ENCODE results near the gene FCGBP. TPM values are rescaled to one million over a fixed set of nuclear protein-coding genes. Genes with fewer than 3 reads are reported as not detected.

FCGBP gene
- total RNA-seq, 4 donors from 2014 or later, result 17.4 to 122 (median 72.1) TPM

DNA sequence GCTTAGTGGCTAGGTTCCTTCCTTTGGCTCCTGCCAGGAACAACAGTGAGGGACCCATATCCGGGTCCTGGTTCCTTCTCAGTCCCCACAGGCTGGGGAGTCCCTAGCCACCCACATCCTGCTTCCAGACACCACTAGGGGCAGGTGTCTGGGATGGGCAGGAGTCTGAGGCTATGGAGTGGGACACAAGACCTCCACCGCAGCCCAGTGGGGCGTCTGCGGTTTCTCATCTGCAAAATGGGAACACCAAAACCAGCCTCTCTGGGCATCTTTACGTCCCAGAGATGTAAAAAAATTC lies 879 bp upstream of the FCGBP start:
- Histone ChIP-seq H3K4me3 (no peak overlapping the region), H3K9me3 (peaks cover 0 to 10% (median 2%) of the 10 kb centered on the region in 4 donors), H3K27me3 (no peaks in the 10 kb centered on the region), H3K36me3 (no peaks in the 10 kb centered on the region), H3K27ac (no peak overlapping the region), H3K4me1 (no peaks in the 10 kb centered on the region)
- DNase-seq (ENCODE audit: low spot score in 2 of 2), result no peak
- TF ChIP-seq EP300 (IDR thresholded peaks at IDR 0.05) (no peak), POLR2A (IDR thresholded peaks at IDR 0.05) (no peak)
- TF ChIP-seq, protein P1, sequence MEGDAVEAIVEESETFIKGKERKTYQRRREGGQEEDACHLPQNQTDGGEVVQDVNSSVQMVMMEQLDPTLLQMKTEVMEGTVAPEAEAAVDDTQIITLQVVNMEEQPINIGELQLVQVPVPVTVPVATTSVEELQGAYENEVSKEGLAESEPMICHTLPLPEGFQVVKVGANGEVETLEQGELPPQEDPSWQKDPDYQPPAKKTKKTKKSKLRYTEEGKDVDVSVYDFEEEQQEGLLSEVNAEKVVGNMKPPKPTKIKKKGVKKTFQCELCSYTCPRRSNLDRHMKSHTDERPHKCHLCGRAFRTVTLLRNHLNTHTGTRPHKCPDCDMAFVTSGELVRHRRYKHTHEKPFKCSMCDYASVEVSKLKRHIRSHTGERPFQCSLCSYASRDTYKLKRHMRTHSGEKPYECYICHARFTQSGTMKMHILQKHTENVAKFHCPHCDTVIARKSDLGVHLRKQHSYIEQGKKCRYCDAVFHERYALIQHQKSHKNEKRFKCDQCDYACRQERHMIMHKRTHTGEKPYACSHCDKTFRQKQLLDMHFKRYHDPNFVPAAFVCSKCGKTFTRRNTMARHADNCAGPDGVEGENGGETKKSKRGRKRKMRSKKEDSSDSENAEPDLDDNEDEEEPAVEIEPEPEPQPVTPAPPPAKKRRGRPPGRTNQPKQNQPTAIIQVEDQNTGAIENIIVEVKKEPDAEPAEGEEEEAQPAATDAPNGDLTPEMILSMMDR (IDR thresholded peaks at IDR 0.05), result no peak
- 79 to 80% methylated on average over 5 of the region's 5 CpGs for WGBS, 2 donors

DNA sequence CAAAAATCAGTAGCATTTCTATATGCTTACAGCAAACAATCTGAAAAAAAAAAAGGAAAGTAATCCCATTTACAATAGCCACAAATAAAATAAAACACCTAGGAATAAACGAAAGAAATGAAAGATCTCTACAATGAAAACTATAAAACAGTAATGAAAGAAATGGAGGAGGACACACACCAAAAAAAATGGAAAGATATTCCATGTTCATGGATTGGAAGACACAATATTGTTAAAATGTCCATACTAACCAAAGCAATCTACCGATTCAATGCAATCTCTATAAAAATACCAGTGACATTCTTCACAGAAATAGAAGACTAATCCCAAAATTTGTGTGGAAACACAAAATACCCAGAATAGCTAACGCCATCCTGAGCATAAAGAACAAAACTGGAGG lies 4.7 kb downstream of the FCGBP start:
- H3K4me1 ChIP-seq, result no peaks in the 10 kb centered on the region
- DNase-seq (ENCODE audit: low spot score in 2 of 2), result no peak
- H3K27me3 ChIP-seq, result no peaks in the 10 kb centered on the region
- H3K4me3 ChIP-seq, result no peak overlapping the region
- TF ChIP-seq POLR2A (IDR thresholded peaks at IDR 0.05), result no peak
- TF ChIP-seq, protein P1 (IDR thresholded peaks at IDR 0.05), result no peak
- TF ChIP-seq EP300 (IDR thresholded peaks at IDR 0.05), result no peak
- H3K27ac ChIP-seq, result no peak overlapping the region
- no peaks in the 10 kb centered on the region for H3K36me3 ChIP-seq
- WGBS, 2 donors, result 83 to 84% methylated on average over 3 of the region's 3 CpGs
- peaks cover 0 to 16% (median 0%) of the 10 kb centered on the region in 4 donors for H3K9me3 ChIP-seq

DNA sequence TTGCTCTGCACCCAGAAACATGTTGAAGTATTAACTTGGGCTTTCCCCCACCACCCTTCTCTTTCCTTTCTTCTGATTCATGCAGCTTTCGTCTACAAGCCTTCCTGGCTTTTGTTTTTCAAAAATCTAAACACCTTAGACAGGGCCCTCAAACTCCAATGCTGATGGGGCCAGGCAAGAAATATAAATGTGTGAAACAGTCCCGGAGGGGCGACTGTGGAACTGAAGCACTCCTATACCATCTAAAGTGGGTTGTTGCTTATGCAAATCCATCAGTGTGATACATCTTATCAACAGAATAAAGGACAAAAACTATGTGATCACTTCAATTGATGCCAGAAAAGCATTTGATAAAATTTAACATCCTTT lies 6.1 kb downstream of the FCGBP start:
- Histone ChIP-seq H3K27ac (no peak overlapping the region), H3K27me3 (no peaks in the 10 kb centered on the region), H3K4me1 (no peaks in the 10 kb centered on the region), H3K36me3 (no peaks in the 10 kb centered on the region), H3K4me3 (no peak overlapping the region), H3K9me3 (peaks cover 0 to 16% (median 0%) of the 10 kb centered on the region in 4 donors)
- TF ChIP-seq POLR2A (IDR thresholded peaks at IDR 0.05), result no peak
- no peak for TF ChIP-seq EP300 (IDR thresholded peaks at IDR 0.05)
- TF ChIP-seq, protein P1 (IDR thresholded peaks at IDR 0.05), result no peak
- DNase-seq (ENCODE audit: low spot score in 2 of 2), result no peak
- WGBS, 2 donors, result 84 to 87% methylated on average over 3 of the region's 3 CpGs

DNA sequence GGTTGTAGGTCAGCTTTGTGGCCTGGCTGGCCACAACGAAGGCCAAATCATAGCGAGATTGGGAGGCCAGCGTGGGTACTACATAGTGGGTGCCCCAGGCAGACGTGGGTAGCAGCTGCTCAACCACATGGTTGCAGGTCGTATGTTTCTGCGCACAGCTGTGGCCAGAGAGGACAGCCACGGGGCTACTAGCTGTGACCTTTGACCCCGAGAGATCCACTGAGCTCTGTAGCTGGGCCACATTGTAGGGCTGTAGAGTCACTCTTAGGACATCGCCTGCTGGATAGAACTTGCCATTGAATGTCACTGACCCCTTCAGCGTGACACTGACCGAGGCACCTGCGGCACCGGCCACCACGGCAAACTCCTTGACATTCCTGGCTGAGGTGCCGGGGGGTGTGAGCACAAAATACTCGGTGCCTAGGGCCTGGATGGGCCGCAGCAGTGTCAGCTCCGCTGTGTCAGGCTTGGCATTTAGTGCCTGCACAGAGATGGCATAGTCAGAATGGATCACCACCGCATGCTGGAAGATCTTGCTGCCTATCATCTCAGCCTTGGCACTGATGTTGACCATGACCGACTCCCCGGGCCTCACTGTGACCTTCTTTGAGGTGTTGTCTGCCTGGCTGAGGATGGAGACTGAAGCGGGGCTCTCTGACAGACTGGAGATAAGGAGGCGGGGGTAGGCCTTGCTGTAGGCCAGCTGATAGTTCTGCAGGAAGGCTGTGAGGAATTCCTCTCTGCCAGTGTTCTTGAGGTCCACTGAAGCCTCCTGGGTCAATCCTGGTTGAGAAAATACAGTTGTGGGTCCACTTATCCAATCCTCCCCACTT lies 6.7 kb downstream of the FCGBP start:
- peaks cover 0 to 16% (median 0%) of the 10 kb centered on the region in 4 donors for H3K9me3 ChIP-seq
- WGBS, 2 donors, result 92 to 97% methylated on average over 13 to 20 of the region's 23 CpGs
- H3K27ac ChIP-seq, result no peak overlapping the region
- no peaks in the 10 kb centered on the region for H3K4me1 ChIP-seq
- no peak for TF ChIP-seq POLR2A (IDR thresholded peaks at IDR 0.05)
- TF ChIP-seq, protein P1 (IDR thresholded peaks at IDR 0.05), result no peak
- TF ChIP-seq EP300 (IDR thresholded peaks at IDR 0.05), result no peak
- no peaks in the 10 kb centered on the region for H3K36me3 ChIP-seq
- no peaks in the 10 kb centered on the region for H3K27me3 ChIP-seq
- DNase-seq (ENCODE audit: low spot score in 2 of 2), result no peak
- no peak overlapping the region for H3K4me3 ChIP-seq

DNA sequence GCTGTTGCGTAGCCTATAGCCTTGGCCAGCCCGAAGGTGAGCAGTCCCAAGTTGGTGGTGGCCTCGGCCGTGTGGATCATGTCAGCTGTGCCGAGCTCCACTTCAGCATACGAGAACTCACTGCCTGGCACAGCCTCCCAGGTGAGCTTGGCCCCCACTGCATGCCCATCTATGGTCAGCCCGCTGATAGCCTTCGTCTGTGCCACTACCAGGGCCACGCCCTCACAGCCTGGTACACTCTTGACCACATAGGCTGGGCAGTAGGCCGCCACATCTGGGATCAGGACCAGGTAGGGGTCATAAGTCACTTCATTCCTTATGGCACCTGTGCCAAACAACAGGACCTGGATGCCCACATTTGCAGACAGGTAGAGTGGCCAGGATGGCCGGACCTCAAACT lies 7.4 kb downstream of the FCGBP start:
- Histone ChIP-seq H3K27me3 (no peaks in the 10 kb centered on the region), H3K36me3 (no peaks in the 10 kb centered on the region), H3K4me1 (no peaks in the 10 kb centered on the region), H3K27ac (no peak overlapping the region), H3K4me3 (no peak overlapping the region), H3K9me3 (peaks cover 0 to 16% (median 0%) of the 10 kb centered on the region in 4 donors)
- no peak for DNase-seq (ENCODE audit: low spot score in 2 of 2)
- TF ChIP-seq, protein P1 (IDR thresholded peaks at IDR 0.05), result no peak
- TF ChIP-seq POLR2A (IDR thresholded peaks at IDR 0.05) (no peak), EP300 (IDR thresholded peaks at IDR 0.05) (no peak)
- 94 to 97% methylated on average over 10 of the region's 11 CpGs for WGBS, 2 donors
